Measurements from ENCODE around the gene STAM2.
A peak's percentile ranks its signal among the peaks of the same experiment; 100 is the strongest.

Gene STAM2

GRCh38 chr2:152175368-152176112, at the start of gene STAM2:
STAM2 (minus strand) TSS chr2:152175763; CDS start chr2:152175642, 121 bp downstream.
- Histone ChIP-seq H3K4me3 (ENCODE audit: low read length, poor library complexity, severe bottlenecking) (peak within 1 kb of the TSS; percentile 75), H3K9ac (ENCODE audit: low read depth, low read length, poor library complexity, severe bottlenecking) (peak within 1 kb of the TSS; percentile 78), H3K9me2 (replicated peaks; ENCODE audit: low read depth, low read length) (no peaks in the 10 kb centered on the region), H3K27me3 (ENCODE audit: insufficient read depth, low read length, poor library complexity, severe bottlenecking) (no peaks in the 10 kb centered on the region), H3K36me3 (ENCODE audit: insufficient read depth, low read length) (no peaks in the 10 kb centered on the region), H2AFZ (ENCODE audit: low read length) (peak within 1 kb of the TSS; percentile 95), H3K79me2 (ENCODE audit: insufficient read depth, low read length) (peaks cover 41% of the 10 kb centered on the region), H4K20me1 (ENCODE audit: insufficient read depth, low read length, poor library complexity, severe bottlenecking) (peaks cover 4% of the 10 kb centered on the region), H3F3A (ENCODE audit: low read depth) (no peaks in the 10 kb centered on the region), H3K9me3 (ENCODE audit: insufficient read depth, low read depth, low read length) (no peaks in the 10 kb centered on the region), H3K4me1 (ENCODE audit: insufficient read depth, low read length, poor library complexity, severe bottlenecking) (peaks cover 29% of the 10 kb centered on the region), H3K4me2 (ENCODE audit: low read depth, low read length, poor library complexity, severe bottlenecking) (peak within 1 kb of the TSS; percentile 86)
- TF ChIP-seq CTCF (conservative IDR thresholded peaks at IDR 0.05; ENCODE audit: low read length) (peak; percentile 81), EZH2phosphoT487 (IDR thresholded peaks at IDR 0.05; ENCODE audit: borderline replicate concordance) (no peak)

- Histone ChIP-seq H3K9me2 (replicated peaks; ENCODE audit: low read depth, low read length) (no peaks in the 10 kb centered on the region), H3K4me3 (ENCODE audit: low read length, poor library complexity, severe bottlenecking) (no peak overlapping the region), H4K20me1 (ENCODE audit: insufficient read depth, low read length, poor library complexity, severe bottlenecking) (no peaks in the 10 kb centered on the region), H3F3A (ENCODE audit: low read depth) (no peaks in the 10 kb centered on the region), H3K9me3 (ENCODE audit: insufficient read depth, low read depth, low read length) (no peaks in the 10 kb centered on the region), H3K9ac (ENCODE audit: low read depth, low read length, poor library complexity, severe bottlenecking) (no peak overlapping the region), H3K27me3 (ENCODE audit: insufficient read depth, low read length, poor library complexity, severe bottlenecking) (no peaks in the 10 kb centered on the region), H3K4me2 (ENCODE audit: low read depth, low read length, poor library complexity, severe bottlenecking) (no peak overlapping the region), H3K79me2 (ENCODE audit: insufficient read depth, low read length) (no peaks in the 10 kb centered on the region), H3K36me3 (ENCODE audit: insufficient read depth, low read length) (no peaks in the 10 kb centered on the region), H2AFZ (ENCODE audit: low read length) (no peak overlapping the region), H3K4me1 (ENCODE audit: insufficient read depth, low read length, poor library complexity, severe bottlenecking) (no peaks in the 10 kb centered on the region)
- no peak for TF ChIP-seq EZH2phosphoT487 (IDR thresholded peaks at IDR 0.05; ENCODE audit: borderline replicate concordance)
- TF ChIP-seq CTCF (conservative IDR thresholded peaks at IDR 0.05; ENCODE audit: low read length) = no peak
Measured at GRCh38 chr2:152223977-152224376, 48.4 kb upstream of the STAM2 start.

GRCh38 chr2:152222975-152223637, 47.5 kb upstream of the STAM2 start:
- no peaks in the 10 kb centered on the region for H4K20me1 ChIP-seq (ENCODE audit: insufficient read depth, low read length, poor library complexity, severe bottlenecking)
- H3F3A ChIP-seq (ENCODE audit: low read depth) = no peaks in the 10 kb centered on the region
- H3K9me3 ChIP-seq (ENCODE audit: insufficient read depth, low read depth, low read length) = no peaks in the 10 kb centered on the region
- H2AFZ ChIP-seq (ENCODE audit: low read length) = no peak overlapping the region
- H3K79me2 ChIP-seq (ENCODE audit: insufficient read depth, low read length) = no peaks in the 10 kb centered on the region
- H3K4me1 ChIP-seq (ENCODE audit: insufficient read depth, low read length, poor library complexity, severe bottlenecking) = no peaks in the 10 kb centered on the region
- no peak overlapping the region for H3K4me2 ChIP-seq (ENCODE audit: low read depth, low read length, poor library complexity, severe bottlenecking)
- H3K4me3 ChIP-seq (ENCODE audit: low read length, poor library complexity, severe bottlenecking) = no peak overlapping the region
- no peak overlapping the region for H3K9ac ChIP-seq (ENCODE audit: low read depth, low read length, poor library complexity, severe bottlenecking)
- H3K36me3 ChIP-seq (ENCODE audit: insufficient read depth, low read length) = no peaks in the 10 kb centered on the region
- TF ChIP-seq CTCF (conservative IDR thresholded peaks at IDR 0.05; ENCODE audit: low read length) (no peak), EZH2phosphoT487 (IDR thresholded peaks at IDR 0.05; ENCODE audit: borderline replicate concordance) (no peak)
- no peaks in the 10 kb centered on the region for H3K27me3 ChIP-seq (ENCODE audit: insufficient read depth, low read length, poor library complexity, severe bottlenecking)
- H3K9me2 ChIP-seq (replicated peaks; ENCODE audit: low read depth, low read length) = no peaks in the 10 kb centered on the region

Data from Loucy (cell line).